ENCODE results near the gene ZNRF2.

The ZNRF2 gene

DNA sequence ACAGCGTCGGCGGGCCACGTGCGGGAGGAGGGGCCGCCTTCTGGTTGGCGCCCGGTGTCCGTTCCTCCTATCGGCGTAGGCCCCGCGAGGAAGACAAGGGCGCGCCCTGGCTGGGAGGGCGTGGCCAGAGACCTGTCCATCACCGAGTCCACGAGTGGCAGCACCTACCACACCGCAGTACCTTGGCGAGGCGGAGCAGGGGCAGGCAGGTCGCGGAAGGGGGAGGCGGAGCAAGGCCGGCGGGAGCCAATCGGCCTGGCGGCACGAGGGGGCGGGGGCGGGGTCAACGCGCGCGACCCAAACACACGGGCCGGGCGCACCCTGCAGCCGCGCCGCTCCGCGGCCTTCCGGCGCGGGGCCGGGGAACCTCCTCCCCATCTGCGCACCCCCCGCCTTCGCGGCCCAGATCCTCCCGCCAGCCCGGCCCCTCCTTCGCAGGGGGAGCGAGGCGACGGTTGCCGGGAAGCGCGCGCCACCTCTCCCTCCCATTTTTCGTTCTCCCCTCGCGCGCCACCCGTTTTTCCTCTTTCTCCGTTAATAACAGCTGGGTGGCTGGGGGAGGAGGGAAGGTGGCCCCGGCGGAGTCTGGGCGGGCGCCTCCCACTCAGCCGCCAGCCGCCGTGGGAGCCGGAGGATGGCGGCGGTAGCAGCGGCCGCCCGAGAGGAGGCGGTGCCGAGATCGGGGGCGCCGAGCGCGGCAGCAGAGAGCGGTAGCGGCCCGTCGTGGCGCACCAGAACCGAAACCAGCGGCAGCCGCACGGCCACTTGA, at the start of gene ZNRF2:
Gene ZNRF2, plus strand, starts transcription at position 300 of the 769 bp plus-strand sequence. CDS start 761 bp downstream, outside the sequence.
- in situ Hi-C loops (cut with MboI; ENCODE audit: low sequenced_read_pairs): no loop called here

DNA sequence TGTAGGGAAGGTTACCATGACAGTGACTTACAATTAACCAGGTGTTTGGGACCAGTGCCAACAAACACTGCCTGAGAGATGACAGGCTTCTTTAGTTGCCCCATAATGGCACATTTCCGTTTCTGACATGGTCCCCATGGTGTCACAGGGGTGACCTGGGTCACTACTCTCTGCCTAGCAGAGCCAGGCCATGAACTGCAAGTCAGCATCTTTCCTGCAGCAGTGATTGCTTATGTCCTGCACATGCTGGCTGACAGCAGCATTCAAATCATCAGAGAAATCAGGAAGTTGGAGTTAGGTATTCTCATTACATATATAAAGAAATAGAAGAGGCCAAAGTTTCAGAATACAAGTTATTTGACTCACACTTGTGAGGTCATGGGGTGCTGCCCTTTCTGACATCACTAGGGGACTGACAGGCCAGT, 47.1 kb upstream of the ZNRF2 start:
- in situ Hi-C loops (cut with MboI; ENCODE audit: low sequenced_read_pairs): no loop called here

DNA sequence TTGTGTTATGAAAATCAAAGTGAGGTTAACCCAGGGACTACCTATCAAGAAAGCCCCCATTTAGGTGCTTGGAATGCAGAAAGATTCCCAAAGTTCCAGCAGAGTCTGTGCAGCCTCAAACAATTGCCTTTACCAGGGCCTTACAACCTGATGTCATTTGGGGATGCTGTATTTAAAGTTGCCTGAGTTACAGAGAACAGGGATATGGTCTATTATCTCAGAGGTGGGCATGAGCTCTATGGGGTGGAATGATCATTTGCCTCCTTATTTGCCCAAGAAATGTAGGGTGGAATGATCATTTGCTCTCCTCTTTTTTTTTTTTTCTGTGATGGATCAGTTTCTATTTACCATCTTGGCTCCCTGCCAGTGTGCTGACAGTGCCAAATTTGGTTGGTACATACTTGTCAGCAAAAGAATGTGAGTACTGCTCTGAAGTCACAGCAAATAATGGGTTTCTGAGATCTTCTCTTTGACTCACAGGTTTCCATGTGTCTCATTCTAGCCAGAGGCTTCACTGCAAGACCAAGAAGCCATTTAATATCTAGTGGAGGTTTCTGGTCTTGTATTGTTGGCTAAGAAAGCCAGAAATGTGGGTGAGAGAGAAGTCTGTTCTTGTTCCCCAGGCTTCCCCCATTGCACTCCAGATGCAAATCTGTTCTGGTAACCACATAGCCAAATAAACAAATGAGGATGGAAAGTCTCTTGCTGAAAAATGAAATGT, 45.5 kb upstream of the ZNRF2 start:
- in situ Hi-C loops (cut with MboI; ENCODE audit: low sequenced_read_pairs): no loop called here

DNA sequence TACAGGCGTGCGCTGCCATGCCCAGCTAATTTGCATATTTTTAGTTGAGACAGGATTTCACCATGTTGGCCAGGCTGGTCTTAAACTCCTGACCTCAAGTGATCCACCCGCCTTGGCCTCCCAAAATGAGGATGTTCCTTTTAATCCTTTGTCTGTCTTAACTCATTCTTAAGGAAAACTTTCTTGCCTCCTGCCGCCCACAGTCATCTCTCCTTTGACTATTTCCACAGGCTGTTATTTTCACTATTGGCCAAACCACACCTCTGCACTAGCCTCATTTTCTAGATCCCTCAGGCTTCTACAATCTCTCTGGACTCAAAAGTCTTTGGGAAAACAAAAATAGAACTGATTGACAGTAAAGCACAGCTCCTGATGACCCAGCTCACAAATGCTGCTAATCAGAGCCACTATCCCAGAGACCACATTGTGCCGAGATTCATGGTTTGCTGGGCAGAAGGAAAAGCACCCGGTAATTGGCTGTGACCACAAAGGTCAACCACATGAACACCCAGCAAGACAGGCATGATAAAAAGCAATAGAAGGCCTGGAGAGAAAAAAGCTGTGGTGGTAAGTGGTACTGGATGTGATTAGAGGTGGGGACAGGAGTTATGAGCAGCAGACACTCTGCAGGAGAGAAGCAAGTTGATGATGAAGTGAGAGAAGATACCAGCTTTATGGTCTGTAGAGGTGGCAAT, 44.1 kb upstream of the ZNRF2 start:
- in situ Hi-C loops (cut with MboI; ENCODE audit: low sequenced_read_pairs): no loop called here

DNA sequence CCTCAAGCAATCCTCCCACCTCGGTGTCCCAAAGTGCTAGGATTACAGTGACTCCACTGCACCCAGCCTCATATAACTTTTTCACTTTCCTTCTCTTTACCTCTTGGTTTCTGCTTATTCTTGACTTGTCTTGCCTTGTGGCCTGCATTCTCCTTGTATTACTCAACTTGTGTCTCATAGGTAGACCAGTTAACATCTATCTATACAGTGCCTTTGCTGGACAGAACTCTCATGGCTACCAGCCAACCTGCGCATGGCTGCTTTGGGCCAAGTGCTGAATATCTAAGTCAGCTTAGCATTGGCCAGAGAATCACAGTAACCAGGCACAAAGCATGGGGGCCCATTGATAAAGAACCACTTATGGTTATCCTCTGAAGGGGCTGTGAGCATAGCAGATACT, 42.6 kb upstream of the ZNRF2 start:
- in situ Hi-C loops (cut with MboI; ENCODE audit: low sequenced_read_pairs): no loop called here

DNA sequence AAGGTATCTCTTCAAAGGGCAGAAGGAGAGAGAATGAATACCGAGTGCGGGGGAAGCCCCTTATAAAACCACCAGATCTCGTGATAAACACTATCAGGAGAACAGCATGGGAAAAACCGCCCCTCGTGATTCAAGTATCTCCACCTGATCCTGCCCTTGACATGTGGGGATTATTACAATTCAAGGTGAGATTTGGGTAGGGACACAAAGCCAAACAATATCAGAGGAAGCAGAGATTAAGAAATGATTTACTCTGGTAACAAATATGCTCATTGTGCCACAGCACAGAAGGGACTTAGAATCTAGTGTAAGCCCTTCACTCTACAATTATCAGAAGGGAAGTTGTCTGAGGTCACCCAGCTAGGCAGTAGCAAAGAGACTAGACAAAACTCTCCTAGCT, 40.1 kb upstream of the ZNRF2 start:
- in situ Hi-C loops (cut with MboI; ENCODE audit: low sequenced_read_pairs): no loop called here

DNA sequence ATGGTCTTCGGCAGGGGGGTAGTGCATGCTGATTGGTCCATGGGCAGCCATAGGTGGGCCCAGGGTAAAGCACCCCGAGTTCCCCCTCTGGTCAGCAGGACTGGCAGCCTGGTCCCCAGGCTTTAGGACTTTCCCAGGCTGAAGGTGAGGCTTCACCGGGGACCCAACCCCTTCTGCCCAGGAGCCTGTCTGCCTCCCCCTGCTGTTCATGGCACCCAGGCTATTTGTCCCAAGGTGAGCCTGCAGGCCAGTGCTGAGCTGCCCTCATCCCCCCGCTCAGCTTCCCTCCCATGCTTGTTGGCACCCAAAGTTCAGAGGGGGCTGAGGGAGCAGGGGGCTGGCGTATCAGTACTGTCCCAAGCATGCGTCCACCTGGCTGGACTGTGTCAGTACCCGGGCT, 38.5 kb upstream of the ZNRF2 start:
- in situ Hi-C loops (cut with MboI; ENCODE audit: low sequenced_read_pairs): no loop called here

DNA sequence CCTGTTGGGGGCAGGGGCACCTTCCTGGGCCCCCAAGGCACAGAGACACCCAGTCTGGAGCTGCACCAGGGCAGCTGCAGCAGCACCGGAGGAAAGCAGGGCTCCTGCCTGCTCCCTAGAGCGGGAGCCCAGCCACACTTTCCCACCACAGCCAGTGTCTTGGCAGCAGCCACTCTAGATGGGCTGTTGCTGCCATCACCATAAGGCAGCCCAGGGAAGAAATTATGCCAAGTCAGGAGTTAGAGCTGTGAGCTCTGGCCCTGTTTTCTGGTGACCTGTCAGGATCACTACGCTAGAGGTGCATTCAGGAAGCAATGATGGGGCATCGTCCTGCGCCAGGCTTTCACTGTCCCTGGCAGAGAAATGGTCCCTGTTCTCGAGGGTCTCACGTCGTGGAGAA, 38.0 kb upstream of the ZNRF2 start:
- in situ Hi-C loops (cut with MboI; ENCODE audit: low sequenced_read_pairs): no loop called here

DNA sequence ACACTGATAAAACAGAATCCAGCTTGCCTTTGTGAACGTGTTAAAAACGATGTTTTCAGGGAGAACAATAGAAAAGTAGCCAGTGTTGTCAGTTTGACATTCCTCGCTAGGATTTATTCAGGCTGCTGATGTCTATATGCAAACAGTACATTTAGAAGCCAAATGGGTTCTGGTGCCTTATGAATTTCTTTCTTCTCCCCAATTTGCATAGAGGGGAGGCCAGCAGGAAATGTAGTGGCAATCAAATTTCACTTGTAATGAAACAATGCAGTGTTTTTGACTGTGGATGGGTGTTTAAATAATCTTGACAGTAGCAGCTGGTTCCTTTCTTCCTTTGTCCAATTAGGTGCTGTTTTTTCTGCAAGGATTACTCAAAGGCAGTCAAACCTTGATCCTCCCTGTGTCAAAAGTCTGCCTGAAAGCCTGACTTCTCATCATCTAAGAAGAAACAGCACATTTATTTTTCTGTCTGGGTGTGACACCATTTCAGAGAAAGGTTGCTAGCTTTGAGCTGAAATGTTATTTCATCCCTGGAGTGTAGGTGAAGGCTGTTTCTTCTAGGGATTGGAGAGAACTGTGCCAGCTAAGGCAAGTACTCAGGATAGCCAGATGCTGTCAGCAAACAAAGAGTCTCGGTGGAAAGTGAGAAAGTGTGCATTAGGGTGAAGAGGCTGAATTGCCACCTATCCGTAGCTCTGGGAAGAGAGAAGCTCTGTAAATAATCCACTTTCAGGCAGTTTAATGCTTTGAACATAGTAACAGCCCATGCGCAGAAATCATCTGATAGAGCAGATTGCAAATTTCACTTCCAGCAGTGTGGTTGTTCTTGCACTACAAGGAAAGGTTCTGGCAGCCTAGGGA, 36.6 kb upstream of the ZNRF2 start:
- in situ Hi-C loops (cut with MboI; ENCODE audit: low sequenced_read_pairs): no loop called here

DNA sequence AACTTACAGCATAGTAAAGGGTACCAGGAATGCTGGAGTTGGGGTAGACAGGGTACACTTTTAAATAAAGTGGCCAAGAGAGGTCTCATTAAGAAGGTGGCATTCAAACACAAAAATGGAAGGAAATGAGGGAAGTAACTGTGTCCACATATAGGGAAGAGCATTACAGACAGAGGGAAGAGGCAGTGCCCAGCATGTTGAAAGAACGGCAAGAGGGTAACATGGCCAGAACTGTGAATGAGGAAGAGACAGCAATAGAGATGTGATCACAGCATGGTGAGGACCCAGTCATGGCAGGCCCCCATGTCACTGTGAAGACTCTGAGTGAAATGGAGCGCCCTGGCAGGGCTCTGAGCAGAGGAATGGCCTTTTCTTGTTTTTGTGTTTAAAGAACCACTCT, 35.1 kb upstream of the ZNRF2 start:
- in situ Hi-C loops (cut with MboI; ENCODE audit: low sequenced_read_pairs): no loop called here

DNA sequence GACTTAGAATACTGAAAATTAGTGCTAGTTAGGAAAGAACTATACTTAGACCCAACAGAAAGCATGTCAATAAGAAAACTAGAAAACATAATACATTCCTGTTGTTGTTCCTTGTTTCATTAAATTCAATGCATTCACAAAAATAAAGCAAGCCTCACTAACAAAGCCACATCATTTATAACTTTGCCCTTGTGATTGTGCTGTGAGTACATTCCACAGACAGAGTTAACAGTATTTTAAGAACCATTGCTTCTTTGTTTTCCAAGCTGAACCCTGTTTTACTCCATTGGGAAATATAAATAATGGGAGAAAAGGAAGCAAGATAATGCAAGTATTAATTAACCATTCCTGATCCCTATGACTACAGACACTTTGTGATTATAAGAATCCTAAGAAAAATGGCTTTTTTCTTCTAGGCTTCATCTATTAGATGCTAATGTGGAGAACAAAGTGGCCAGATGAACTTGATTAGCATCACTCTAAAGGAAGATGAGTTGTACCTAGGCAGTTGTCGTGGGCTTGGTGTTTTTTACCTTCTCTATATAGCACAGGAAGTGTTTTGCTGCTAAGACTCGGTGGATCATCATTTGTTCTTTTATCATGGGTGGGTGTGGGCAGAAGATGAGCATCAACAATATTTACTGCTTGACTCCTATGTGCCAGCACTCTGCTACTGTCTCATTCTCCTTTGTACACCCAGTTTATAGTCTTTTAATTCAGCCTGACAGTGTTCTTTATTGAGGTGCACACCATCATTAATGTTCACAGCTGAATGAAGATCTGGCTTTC, 34.2 kb upstream of the ZNRF2 start:
- in situ Hi-C loops (cut with MboI; ENCODE audit: low sequenced_read_pairs): no loop called here

DNA sequence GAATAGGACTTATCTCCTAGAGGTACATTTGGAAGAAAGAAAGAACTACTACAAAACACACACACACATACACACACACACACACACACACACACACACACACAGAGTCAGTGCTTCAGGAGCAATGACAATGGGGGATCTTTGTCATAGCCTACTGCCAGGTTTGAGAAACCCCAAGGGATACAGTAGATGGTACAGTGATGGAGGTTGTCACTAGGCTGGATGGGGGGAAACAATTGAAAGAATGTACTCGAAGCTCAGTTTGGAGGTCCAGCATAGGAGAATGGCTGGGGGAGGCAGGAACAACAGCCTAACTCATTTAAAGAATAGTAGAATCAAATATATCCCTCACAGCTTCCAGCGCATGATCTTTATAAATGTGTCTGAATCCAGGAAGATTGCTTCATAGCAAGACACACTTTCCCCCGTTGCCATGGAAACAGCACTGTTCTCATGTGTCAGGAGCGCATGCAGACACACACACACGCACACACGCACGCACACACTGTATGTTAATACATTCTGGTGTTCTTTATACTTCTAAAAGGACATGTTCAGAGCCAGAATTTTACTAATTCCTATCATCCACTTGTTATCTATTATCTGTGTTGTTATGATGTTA, 32.6 kb upstream of the ZNRF2 start:
- in situ Hi-C loops (cut with MboI; ENCODE audit: low sequenced_read_pairs): no loop called here

DNA sequence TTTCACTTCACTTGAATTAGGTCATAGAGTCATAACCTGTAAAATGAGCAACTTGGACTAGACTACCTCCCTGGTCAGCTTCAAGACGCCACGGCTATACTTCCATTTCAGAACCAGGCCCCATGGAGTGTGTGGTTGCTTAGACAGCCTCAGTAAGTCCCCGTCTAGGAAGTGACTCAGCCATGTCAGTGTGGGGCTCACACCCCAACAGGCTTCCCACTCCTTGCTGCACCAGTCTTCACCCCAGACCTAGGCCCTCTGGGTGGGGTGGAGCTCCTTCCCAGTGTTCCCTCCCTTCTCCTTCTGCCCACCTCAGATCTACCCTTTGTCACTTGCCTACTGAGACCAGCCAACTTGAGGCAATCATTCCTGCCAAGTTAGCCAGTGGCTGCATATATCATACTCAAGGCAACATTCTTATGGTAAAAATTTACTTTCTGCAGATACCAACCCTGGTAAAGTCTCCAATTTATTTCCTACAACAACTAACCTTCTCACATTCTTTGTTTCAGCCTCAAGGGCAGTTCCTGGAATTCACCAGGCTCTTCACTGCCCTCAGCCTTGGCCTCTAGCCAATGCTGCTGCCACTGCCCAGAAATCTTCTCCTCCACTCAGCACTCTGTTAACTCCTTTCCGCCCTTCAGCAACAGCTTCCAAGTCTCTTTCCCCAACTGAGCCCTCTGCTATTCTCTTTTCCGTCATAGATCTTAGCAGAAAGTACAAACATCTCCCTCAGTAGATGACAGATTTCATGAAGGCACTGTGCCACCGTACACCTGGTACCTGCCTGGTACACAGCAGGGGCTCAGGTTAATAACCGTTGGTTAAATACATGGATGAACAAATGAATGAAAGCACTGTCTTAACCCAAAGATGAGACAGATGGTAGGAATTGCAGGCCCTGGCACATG, 31.3 kb upstream of the ZNRF2 start:
- in situ Hi-C loops (cut with MboI; ENCODE audit: low sequenced_read_pairs): no loop called here

DNA sequence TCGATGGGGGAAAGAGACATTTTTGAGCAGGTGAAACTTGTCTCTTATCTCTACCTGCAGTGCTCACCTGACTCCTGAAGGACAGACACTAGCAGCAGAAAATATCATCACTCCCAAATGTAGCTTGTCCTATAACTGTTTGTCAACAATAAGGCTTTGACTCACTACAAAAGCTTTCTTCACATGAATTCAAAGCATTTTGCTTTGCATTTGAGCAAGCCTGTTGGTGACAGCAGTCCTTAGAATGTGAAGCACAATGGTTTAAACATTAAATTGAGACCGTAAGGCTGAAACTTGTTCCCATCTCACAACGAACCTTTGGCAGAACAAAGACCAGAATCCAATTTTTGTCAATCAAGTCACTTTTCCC, 30.6 kb upstream of the ZNRF2 start:
- in situ Hi-C loops (cut with MboI; ENCODE audit: low sequenced_read_pairs): no loop called here

DNA sequence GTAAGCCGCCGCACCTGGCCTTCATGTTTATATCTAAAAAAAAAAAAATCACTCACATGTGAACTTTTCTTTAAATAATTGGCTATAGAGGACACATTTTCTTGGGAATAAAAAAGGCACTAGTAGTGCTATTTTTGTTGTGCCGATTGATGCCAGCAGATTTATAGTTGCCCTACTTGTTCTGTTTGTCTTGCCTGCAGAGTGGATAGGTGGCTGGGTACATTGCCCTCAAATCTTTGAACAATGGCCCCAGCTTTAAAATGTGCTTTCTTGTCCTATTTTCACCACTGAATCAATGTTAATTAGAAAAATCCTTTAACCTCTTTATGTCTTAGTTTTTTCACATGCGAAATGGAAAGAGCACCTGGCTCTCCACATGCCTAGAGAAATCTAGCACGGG, 30.1 kb upstream of the ZNRF2 start:
- in situ Hi-C loops (cut with MboI; ENCODE audit: low sequenced_read_pairs): no loop called here

DNA sequence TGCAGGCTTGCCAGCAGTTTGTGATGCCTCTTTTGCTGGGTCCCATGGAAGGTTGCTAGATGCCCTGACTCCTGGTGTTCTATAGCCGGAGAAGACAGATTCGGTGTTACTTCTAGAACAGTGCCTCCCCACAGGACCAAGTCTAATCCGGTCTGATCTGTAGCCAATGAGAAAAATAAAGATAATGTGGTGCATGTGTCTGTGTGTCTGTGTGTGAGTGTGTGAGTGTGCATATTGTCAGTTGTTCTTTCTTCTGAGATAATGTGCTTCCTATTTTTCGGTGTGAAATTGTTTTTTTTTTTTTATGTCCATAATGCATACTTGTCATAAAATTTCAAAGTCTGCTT, 29.7 kb upstream of the ZNRF2 start:
- in situ Hi-C loops (cut with MboI; ENCODE audit: low sequenced_read_pairs): no loop called here

DNA sequence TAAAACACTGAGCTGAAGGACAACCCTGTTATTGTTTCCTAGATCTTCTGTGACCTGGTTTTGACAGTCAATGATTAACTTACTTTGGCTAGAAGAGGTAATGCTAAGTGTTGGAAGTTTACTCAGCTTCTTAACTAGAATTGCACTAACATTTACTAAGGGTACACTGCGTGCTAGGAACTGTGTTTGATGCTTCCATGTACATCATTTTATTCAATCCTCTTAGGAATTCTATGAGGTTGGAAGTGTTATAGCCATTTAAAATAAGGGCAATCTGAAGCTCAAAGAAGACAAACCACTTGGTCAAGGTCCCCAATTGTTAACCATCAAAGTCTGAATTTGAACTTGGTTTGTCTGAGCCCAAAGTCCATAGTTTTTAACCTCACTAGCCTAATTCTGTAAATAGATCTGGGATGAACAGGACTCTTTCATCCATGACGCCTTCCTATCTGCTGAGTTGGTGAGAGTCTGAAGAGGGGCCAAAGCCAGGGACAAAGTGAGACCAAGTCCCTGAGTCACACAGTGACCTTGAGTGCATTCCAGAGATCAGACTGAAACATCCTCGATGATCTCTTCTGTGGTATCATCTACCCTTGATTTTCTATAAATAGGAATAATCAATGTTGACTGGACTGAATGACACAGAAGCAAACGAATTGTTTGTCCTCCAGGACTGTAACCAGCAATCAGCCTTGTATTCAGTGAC, 29.2 kb upstream of the ZNRF2 start:
- in situ Hi-C loops (cut with MboI; ENCODE audit: low sequenced_read_pairs): no loop called here

DNA sequence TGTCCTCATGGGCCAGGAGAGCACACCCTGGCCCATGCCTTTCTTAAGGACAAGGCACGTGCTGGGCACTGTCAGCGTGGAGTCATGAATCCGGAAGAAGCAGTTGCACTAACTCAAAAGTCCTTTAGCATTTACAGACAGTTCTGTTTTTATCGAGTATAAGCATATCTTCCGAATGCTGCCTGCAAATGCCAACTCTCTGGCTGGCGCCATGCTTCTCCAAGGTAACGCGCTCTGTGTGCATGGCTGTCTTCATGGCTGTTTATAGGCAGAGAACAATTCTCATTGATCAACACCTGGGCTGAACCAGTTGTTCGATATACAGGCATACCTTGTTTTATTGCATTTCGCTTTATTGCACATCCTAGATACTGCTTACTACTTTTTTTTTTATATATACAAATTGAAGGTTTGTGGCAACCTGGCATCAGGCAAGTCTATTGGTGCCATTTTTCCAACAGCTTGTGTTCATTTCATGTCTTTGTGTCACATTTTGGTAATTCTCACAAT, 28.0 kb upstream of the ZNRF2 start:
- in situ Hi-C loops (cut with MboI; ENCODE audit: low sequenced_read_pairs): no loop called here
